GM13977 (cell line): ENCODE data around the gene MGLL.

Experiments
- DNase-seq: peaks from one replicate; pipeline ENCODE4 v3.0.0; 2012; ENCODE audit warnings: low spot score
- in situ Hi-C: fragments of 300-500 bp; cut with MboI; formaldehyde crosslinking; loops from one replicate; pipeline ENCODE4 v1.12.0; 2022; ENCODE audit warnings: low sequenced_read_pairs, low pct_unique_long_range_greater_than_20kb, mixed read lengths, inconsistent platforms; ENCODE audit not compliant: unreplicated experiment
- TF ChIP-seq, protein P1 (sequence below): IDR thresholded peaks from 2 replicates; pipeline ENCODE4 v1.5.1; 2012; ENCODE audit warnings: mild to moderate bottlenecking, control low read depth; ENCODE audit not compliant: insufficient read depth; ENCODE audit errors: extremely low read depth, missing control alignments

MGLL gene

DNA sequence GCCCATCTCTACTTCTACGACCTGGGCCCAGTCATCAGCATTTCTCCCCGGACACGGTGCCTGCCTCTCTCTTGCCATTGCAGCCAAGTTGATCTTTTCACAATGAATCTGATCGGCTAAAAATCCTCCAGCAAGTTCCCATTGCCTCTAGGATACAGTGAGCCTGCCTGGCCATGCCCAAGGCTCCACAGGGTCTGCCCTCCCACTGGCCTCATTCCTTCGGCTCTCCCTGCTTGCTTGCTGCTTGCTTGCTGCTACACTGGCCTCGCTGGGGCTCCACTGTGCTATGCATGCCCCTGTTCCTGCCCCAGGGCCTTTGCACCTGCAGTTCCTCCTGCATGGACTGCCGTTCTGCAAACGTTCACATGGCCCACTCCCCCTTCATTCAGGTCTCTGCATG is 147.5 kb downstream of the MGLL start:
- in situ Hi-C loops, result no loop called here
- no peak for DNase-seq
- TF ChIP-seq, protein P1, sequence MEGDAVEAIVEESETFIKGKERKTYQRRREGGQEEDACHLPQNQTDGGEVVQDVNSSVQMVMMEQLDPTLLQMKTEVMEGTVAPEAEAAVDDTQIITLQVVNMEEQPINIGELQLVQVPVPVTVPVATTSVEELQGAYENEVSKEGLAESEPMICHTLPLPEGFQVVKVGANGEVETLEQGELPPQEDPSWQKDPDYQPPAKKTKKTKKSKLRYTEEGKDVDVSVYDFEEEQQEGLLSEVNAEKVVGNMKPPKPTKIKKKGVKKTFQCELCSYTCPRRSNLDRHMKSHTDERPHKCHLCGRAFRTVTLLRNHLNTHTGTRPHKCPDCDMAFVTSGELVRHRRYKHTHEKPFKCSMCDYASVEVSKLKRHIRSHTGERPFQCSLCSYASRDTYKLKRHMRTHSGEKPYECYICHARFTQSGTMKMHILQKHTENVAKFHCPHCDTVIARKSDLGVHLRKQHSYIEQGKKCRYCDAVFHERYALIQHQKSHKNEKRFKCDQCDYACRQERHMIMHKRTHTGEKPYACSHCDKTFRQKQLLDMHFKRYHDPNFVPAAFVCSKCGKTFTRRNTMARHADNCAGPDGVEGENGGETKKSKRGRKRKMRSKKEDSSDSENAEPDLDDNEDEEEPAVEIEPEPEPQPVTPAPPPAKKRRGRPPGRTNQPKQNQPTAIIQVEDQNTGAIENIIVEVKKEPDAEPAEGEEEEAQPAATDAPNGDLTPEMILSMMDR, result no peak

- DNase-seq, result no peak
- in situ Hi-C loops, result no loop called here
- TF ChIP-seq, protein P1, result no peak
These were observed 148.1 kb downstream of the MGLL start for GRCh38 chr3:127674101-127674721.

DNA sequence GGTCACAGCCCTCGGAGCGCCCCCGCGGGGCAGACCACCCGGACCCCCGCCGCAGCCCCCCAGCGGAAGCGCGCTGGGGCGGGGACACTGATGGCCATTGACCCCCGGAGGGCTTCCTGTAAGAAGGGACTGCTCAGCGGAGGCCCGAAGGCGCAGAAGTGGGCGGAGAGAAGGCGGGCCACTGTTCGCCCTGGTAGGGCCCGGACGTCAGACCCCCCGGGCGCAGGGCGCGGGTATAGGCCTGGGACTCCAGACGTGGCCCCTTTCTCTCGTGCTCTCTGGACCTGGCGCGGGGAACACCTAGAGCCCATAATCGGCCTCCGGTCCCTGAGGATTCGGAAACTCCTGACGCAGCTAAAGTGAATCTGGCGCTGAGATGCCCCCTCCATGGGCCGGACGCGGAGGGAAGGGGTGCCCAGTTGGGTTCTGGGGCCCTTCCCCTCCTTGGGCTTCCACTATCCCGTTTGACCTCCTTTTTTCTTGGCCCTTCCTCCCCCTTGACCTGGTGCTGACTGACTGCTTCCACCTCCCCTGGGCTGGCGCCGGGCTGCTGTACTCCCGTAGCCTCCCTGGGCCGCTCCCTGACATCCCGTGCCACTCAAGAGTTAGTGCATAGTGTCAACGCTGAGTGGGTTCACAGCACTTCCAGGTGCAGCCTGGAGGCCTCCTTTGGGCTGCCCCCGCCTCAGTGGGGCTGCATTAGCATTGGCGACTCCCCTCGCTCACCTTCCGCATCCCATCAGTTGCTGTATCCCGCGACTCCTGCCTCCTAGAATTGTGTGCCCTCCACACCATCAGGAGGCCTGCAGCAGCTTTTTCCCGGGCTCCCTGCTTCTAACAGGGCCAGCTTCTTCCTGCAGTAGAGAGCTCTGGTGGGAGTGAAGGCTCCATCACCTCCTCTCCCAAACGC is 148.9 kb downstream of the MGLL start:
- TF ChIP-seq, protein P1, result no peak
- in situ Hi-C loops, result no loop called here
- DNase-seq, result peak; percentile 74

- TF ChIP-seq, protein P1, result no peak
- DNase-seq, result peak; percentile 99
- in situ Hi-C loops, result no loop called here
These were observed 149.7 kb downstream of the MGLL start, which contains the start of gene ABTB1 for GRCh38 chr3:127672429-127673190. ABTB1 (plus strand) TSS chr3:127672952; CDS start chr3:127673026, 74 bp downstream.

- DNase-seq, result peak; percentile 63
- TF ChIP-seq, protein P1, result no peak
These were observed 150.5 kb downstream of the MGLL start for GRCh38 chr3:127671523-127672428.

More at GRCh38 chr3:127671523-127672428, 150.5 kb downstream of the MGLL start:
- in situ Hi-C loops, result no loop called here
